ENCODE results near the gene TPPP.
"Not testable (repeated sequence)": the region's sequence is repeated elsewhere in the genome, so short reads cannot be mapped to it uniquely, and the experiment has no call there.

Gene TPPP

GRCh38 chr5:686172-686523, 7.0 kb downstream of the TPPP start:
- H3K36me3 ChIP-seq; H3K27me3 ChIP-seq; H3K4me1 ChIP-seq; H3K4me3 ChIP-seq (ENCODE audit: low read depth, low read length); H3K9me3 ChIP-seq; DNase-seq: not testable (repeated sequence)

DNA sequence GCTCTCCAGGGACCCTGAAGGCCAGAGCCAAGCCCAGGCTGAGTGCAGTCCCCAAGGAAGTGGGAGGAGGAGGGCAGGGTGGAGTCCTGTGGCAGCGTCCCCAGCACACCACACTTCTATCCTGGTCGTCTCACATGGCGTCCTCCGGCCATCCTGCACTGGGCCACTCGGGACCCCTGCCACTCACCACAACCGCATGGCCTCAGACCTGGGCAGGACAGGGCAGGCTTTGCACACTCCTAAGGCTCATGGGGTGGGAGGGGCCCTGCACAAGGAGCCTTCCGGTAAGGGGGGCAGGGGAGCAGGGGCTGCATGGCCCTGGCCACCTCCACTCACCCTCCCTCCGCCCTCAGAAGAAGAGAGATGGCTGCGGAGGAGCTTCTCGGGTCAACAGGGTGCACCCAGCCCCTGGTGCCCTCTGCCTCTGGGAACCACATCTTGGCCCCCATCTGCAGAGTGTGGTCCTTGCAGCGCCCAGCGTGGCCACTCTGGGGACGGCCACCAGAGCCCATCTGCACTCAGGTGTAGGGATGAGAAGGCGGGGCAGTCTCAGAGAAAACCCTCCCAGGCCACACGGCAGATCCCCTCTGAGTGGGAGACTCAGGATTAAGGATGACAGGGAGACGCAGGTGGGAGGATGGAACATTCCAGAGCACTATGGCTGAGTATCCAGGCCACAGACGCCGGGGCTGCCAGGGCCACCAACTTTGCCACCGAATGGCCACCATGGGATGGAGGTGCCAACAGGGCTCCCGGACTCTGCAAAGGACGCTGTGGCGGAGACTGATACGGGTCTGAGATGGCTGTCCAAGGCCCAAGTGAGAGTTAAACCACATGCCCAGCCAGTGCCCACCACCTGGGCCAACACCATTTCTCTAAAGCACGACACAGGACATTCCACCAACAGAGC, 7.6 kb downstream of the TPPP start:
- H3K4me3 ChIP-seq (ENCODE audit: low read depth, low read length): no peak overlapping the region
- H3K36me3 ChIP-seq: no peaks in the 10 kb centered on the region
- no peak for DNase-seq
- TF ChIP-seq, protein P1, sequence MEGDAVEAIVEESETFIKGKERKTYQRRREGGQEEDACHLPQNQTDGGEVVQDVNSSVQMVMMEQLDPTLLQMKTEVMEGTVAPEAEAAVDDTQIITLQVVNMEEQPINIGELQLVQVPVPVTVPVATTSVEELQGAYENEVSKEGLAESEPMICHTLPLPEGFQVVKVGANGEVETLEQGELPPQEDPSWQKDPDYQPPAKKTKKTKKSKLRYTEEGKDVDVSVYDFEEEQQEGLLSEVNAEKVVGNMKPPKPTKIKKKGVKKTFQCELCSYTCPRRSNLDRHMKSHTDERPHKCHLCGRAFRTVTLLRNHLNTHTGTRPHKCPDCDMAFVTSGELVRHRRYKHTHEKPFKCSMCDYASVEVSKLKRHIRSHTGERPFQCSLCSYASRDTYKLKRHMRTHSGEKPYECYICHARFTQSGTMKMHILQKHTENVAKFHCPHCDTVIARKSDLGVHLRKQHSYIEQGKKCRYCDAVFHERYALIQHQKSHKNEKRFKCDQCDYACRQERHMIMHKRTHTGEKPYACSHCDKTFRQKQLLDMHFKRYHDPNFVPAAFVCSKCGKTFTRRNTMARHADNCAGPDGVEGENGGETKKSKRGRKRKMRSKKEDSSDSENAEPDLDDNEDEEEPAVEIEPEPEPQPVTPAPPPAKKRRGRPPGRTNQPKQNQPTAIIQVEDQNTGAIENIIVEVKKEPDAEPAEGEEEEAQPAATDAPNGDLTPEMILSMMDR (IDR thresholded peaks at IDR 0.05; ENCODE audit: low read depth, low read length): no peak
- H3K9me3 ChIP-seq: no peaks in the 10 kb centered on the region
- no peaks in the 10 kb centered on the region for H3K4me1 ChIP-seq
- no peaks in the 10 kb centered on the region for H3K27me3 ChIP-seq

GRCh38 chr5:684751-685216, 8.4 kb downstream of the TPPP start:
- TF ChIP-seq, protein P1 (IDR thresholded peaks at IDR 0.05; ENCODE audit: low read depth, low read length): no peak
- no peaks in the 10 kb centered on the region for H3K27me3 ChIP-seq
- no peaks in the 10 kb centered on the region for H3K4me1 ChIP-seq
- no peaks in the 10 kb centered on the region for H3K9me3 ChIP-seq
- H3K4me3 ChIP-seq (ENCODE audit: low read depth, low read length): no peak overlapping the region
- DNase-seq: no peak
- H3K36me3 ChIP-seq: no peaks in the 10 kb centered on the region

DNA sequence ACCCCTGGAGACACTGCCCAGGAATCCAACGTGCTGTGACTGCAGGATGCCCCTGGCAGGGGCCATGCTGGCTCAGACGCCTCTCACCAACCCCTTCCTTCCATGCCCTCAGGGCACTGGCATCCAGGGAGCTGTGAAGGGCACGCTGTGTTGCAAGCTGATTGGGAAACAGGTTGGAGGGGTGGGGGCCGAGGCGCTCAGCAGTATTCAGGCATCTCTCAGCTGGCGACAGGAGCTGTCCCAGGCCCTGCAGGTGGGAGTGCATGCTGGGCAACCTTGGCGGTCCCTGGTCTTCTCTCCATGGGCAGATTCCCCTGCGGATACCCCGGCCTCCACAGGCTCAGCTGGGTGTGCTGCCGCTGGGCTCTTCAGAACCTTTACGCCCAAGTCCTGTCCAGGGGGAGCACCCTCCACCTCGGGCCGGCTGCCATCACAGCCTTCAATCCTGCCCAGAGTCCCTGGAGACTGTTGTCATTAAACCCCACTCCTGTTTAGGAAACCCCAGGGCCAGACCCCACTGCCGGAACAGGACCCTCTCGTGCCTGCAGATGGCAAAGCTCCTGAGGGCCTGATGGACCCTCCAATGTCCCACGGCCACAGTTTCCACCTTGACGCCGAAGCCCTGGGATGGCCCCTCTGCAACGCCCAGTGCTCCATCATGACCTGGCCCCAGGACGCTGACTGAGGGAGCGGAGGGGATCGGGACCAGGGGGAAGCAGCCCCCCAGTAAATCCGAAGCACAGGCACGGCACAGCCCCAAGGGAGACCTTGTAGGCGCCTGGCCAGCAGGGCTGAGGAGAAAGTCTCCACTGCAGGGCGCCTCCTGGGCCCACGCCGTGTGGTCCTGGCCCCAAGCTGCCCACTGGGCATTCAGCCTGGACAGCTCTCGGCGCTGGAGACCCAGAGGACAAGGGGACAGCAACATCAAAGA, 9.3 kb downstream of the TPPP start:
- Histone ChIP-seq H3K9me3 (no peaks in the 10 kb centered on the region), H3K4me3 (ENCODE audit: low read depth, low read length) (no peak overlapping the region), H3K36me3 (no peaks in the 10 kb centered on the region), H3K4me1 (no peaks in the 10 kb centered on the region), H3K27me3 (no peaks in the 10 kb centered on the region)
- TF ChIP-seq, protein P1 (IDR thresholded peaks at IDR 0.05; ENCODE audit: low read depth, low read length): no peak
- DNase-seq: peak; percentile 20

- H3K4me3 ChIP-seq (ENCODE audit: low read depth, low read length); H3K9me3 ChIP-seq; H3K27me3 ChIP-seq; H3K36me3 ChIP-seq; H3K4me1 ChIP-seq: not testable (repeated sequence)
- DNase-seq: peak; percentile 17
Observed at GRCh38 chr5:682651-683358, 10.3 kb downstream of the TPPP start.

DNA sequence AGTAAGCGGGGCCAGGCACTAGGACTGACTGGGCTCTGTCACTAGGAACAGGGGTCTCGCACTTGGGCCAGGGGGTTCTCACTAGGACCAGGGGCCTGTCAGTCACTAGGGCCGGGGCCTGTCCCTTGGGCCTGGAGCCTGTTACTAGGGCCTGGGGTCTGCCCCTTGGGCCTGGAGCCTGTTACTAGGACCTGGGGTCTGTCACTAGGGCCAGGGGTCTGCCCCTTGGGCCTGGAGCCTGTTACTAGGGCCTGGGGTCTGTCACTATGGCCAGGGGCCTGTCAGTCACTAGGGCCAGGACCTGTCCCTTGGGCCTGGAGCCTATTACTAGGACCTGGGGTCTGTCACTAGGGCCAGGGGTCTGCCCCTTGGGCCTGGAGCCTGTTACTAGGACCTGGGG, 10.9 kb downstream of the TPPP start:
- H3K36me3 ChIP-seq; H3K9me3 ChIP-seq; H3K4me1 ChIP-seq; DNase-seq; H3K4me3 ChIP-seq (ENCODE audit: low read depth, low read length); H3K27me3 ChIP-seq: not testable (repeated sequence)

GRCh38 chr5:681317-682191, 11.6 kb downstream of the TPPP start:
- H3K27me3 ChIP-seq; H3K36me3 ChIP-seq; H3K4me1 ChIP-seq; H3K9me3 ChIP-seq; DNase-seq; H3K4me3 ChIP-seq (ENCODE audit: low read depth, low read length): not testable (repeated sequence)

DNA sequence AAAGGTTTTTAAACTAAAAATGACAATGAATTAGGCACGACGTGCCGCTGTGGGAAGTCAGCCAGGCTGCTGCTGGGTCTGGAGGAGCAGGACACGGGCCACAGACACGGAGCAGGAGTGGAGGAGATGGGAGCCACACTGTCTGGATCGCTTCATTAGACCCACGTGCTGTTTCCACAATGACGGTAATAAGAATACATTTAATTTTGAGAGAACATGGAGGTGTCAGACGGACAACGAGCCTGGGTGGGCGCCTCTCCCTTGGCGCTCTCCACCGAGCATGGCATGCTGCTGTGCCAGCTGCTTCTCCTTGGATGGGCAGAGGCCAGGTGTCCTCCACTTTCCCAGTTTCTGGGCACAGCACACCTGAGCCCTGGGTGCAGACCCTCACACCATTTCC, 12.3 kb downstream of the TPPP start:
- not testable (repeated sequence) for H3K27me3 ChIP-seq

GRCh38 chr5:680118-680795, 12.9 kb downstream of the TPPP start:
- not testable (repeated sequence) for DNase-seq; H3K9me3 ChIP-seq; H3K36me3 ChIP-seq; H3K4me1 ChIP-seq; H3K4me3 ChIP-seq (ENCODE audit: low read depth, low read length); H3K27me3 ChIP-seq

More for the DNA sequence above, 12.3 kb downstream of the TPPP start:
- not testable (repeated sequence) for H3K4me3 ChIP-seq (ENCODE audit: low read depth, low read length); DNase-seq; H3K36me3 ChIP-seq; H3K4me1 ChIP-seq; H3K9me3 ChIP-seq

GRCh38 chr5:679166-679895, 13.8 kb downstream of the TPPP start:
- not testable (repeated sequence) for H3K4me3 ChIP-seq (ENCODE audit: low read depth, low read length); H3K27me3 ChIP-seq; H3K9me3 ChIP-seq; H3K4me1 ChIP-seq; H3K36me3 ChIP-seq
- DNase-seq: peak; percentile 4

Data from BE2C (cell line).